RWPE2 (cell line): ENCODE measurements around the gene MED15.

Experiments used
- ATAC-seq: fragments of 200-7000 bp; cut with Tn5 transposase; 3 replicates; pipeline ENCODE4 v1.9.1; 2021; ENCODE audit warnings: low read depth
- DNase-seq: peaks from one replicate; pipeline ENCODE4 v3.0.0-alpha.2; 2020; ENCODE audit warnings: low spot score
- H3K27ac ChIP-seq: fragments of 450-650 bp; 2 replicates; pipeline ENCODE4 v1.5.1; 2017; ENCODE audit warnings: mild to moderate bottlenecking; ENCODE audit not compliant: poor library complexity, severe bottlenecking
- H3K27me3 ChIP-seq: fragments of 250-450 bp; sonication (Bioruptor Pico); 2 replicates; pipeline ENCODE4 v1.5.1; 2021; ENCODE audit warnings: mild to moderate bottlenecking, moderate library complexity; ENCODE audit not compliant: insufficient read depth, poor library complexity, severe bottlenecking
- H3K36me3 ChIP-seq: fragments of 250-450 bp; sonication (Bioruptor Pico); 2 replicates; pipeline ENCODE4 v1.5.1; 2020; ENCODE audit warnings: low read depth, mild to moderate bottlenecking, moderate library complexity
- H3K4me1 ChIP-seq: fragments of 250-450 bp; sonication (Bioruptor Pico); 2 replicates; pipeline ENCODE4 v1.5.1; 2021; ENCODE audit warnings: mild to moderate bottlenecking, moderate library complexity; ENCODE audit not compliant: insufficient read depth, poor library complexity, severe bottlenecking
- H3K4me3 ChIP-seq: fragments of 250-450 bp; sonication (Bioruptor Pico); 2 replicates; pipeline ENCODE4 v1.5.1; 2021; ENCODE audit warnings: mild to moderate bottlenecking, moderate library complexity; ENCODE audit not compliant: severe bottlenecking
- H3K9me3 ChIP-seq: fragments of 250-450 bp; sonication (Bioruptor Pico); 2 replicates; pipeline ENCODE4 v1.5.1; 2021; ENCODE audit warnings: mild to moderate bottlenecking, moderate library complexity; ENCODE audit not compliant: severe bottlenecking
- CTCF ChIP-seq: fragments of 450-650 bp; IDR thresholded peaks from one replicate; pipeline ENCODE4 v1.5.1; 2017; ENCODE audit warnings: mild to moderate bottlenecking, moderate library complexity; ENCODE audit not compliant: poor library complexity, severe bottlenecking

MED15 gene

GRCh38 chr22:20621162-20621561, 113.8 kb downstream of the MED15 start:
- DNase-seq (no peak), ATAC-seq (no peak)
- TF ChIP-seq CTCF = no peak
- H3K36me3 ChIP-seq = no peaks in the 10 kb centered on the region
- no peaks in the 10 kb centered on the region for H3K27me3 ChIP-seq
- H3K27ac ChIP-seq = no peak overlapping the region
- no peak overlapping the region for H3K4me3 ChIP-seq
- no peaks in the 10 kb centered on the region for H3K9me3 ChIP-seq
- H3K4me1 ChIP-seq = no peaks in the 10 kb centered on the region

GRCh38 chr22:20622650-20623339, 115.4 kb downstream of the MED15 start:
- H3K4me1 ChIP-seq = no peaks in the 10 kb centered on the region
- H3K9me3 ChIP-seq = no peaks in the 10 kb centered on the region
- H3K4me3 ChIP-seq = no peak overlapping the region
- no peak overlapping the region for H3K27ac ChIP-seq
- no peaks in the 10 kb centered on the region for H3K27me3 ChIP-seq
- no peak for TF ChIP-seq CTCF
- no peaks in the 10 kb centered on the region for H3K36me3 ChIP-seq
- ATAC-seq (no peak), DNase-seq (no peak)

- no peak for DNase-seq
- Histone ChIP-seq H3K27ac (no peak overlapping the region), H3K9me3 (no peaks in the 10 kb centered on the region), H3K4me1 (no peaks in the 10 kb centered on the region), H3K4me3 (no peak overlapping the region), H3K27me3 (no peaks in the 10 kb centered on the region), H3K36me3 (no peaks in the 10 kb centered on the region)
- ATAC-seq = no peak
- TF ChIP-seq CTCF = no peak
These were observed 116.8 kb downstream of the MED15 start for GRCh38 chr22:20624161-20624616.

- Histone ChIP-seq H3K27me3 (no peaks in the 10 kb centered on the region), H3K9me3 (no peaks in the 10 kb centered on the region), H3K4me1 (no peaks in the 10 kb centered on the region), H3K36me3 (no peaks in the 10 kb centered on the region), H3K27ac (no peak overlapping the region), H3K4me3 (no peak overlapping the region)
- ATAC-seq (no peak), DNase-seq (no peak)
- TF ChIP-seq CTCF = no peak
These were observed 117.9 kb downstream of the MED15 start for GRCh38 chr22:20625270-20625669.

GRCh38 chr22:20626811-20627210, 119.4 kb downstream of the MED15 start:
- no peaks in the 10 kb centered on the region for H3K4me1 ChIP-seq
- no peaks in the 10 kb centered on the region for H3K9me3 ChIP-seq
- DNase-seq (no peak), ATAC-seq (no peak)
- no peak for TF ChIP-seq CTCF
- H3K27ac ChIP-seq = no peak overlapping the region
- H3K27me3 ChIP-seq = no peaks in the 10 kb centered on the region
- H3K4me3 ChIP-seq = no peak overlapping the region
- no peaks in the 10 kb centered on the region for H3K36me3 ChIP-seq
